HuH-7.5 (cell line): ENCODE data around the gene THRA.
A peak's percentile ranks its signal among the peaks of the same experiment; 100 is the strongest.

Source experiments
- DNase-seq: peaks from one replicate; pipeline ENCODE4 v3.0.0; 2011; ENCODE audit warnings: low spot score

Gene THRA

GRCh38 chr17:40026816-40027613 is 35.8 kb upstream of the THRA start:
- DNase-seq, result peak; percentile 87

GRCh38 chr17:40027614-40028012 is 35.2 kb upstream of the THRA start:
- DNase-seq, result peak; percentile 2

- no peak for DNase-seq
Observed at GRCh38 chr17:40028595-40028994, 34.2 kb upstream of the THRA start.

- no peak for DNase-seq
Observed at GRCh38 chr17:40031706-40032105, 31.1 kb upstream of the THRA start.

DNA sequence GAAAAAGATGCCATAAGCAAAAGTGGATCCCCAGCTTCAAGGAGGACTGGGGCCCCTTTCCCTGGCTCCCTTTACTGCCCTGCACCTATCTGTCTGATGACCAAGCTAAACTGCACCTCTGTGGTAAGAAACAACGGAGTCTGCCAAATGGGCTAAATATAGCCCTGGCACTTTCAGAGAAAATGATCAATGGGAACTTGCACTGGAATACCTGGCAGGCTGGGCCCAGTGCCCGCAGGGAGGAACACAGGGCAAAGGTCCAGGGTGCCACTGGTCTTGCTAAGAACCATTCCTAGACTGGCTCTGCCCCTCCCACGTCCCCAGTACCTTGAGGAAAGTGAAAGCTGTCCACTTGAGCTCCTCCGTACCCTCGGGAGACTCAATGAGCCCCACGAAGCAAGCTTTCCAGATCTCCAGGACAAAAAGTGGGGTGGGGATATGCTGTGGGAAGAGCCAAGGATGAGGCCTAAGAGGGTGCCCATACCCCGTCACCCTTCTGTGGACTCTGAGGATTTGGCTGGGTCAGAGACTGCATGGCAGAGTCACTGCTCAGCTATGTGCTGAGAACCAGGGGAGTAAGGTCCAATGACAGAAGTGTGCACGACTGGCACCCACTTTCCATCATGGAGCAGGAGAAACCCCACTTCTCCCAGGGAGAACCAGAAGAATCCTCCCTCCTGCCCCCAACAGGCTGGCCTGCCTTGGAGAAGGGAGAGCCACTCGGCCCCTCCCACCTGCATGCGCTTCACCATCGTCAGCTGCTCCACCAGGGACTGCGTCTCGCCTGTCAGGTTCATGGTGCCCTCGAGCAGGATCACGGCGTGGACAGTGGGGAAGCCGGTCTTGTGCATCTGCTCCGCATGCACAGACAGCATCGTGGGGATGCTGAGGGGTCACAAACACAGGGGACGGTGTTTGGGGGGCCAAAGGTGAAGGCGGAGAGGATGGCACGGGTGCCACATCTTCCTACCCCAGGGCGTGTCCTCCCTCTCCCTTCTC is 30.1 kb upstream of the THRA start:
- DNase-seq, result no peak

- DNase-seq, result no peak
Observed at GRCh38 chr17:40033339-40033738, 29.4 kb upstream of the THRA start.

DNA sequence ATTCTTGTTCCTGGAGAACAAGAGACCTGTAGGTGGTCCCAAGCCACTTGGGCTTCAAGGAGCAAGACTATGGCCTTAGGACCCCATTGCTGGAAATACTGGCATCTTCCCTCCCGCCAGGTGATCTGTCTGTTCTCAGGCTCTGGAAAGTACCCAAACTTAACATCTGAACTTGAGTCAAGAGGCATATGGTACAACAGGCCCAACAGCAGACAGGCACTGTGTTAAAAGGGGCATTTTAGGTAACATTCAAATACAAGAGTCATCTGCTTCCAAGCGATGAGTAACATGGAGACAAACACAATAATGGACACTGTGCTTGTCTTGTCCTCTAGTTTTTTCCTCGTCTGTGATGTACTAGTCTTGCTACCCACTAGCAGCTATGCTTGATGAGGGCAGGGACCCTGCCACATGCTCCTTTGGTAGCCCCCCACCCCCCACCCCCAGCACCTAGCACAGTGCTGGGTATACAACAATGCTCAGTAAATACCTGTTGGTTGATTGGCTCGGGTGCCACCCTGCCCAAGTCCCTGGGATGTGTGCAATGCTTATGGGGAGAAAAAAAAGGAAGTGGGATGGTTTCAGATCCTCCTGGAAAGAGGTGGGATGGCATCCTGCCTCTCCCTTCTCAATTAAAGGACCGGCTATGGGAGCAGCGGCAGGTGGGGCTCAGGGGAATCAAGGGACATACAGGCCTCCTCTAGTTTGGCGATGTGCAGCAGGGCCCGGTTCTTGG is 28.2 kb upstream of the THRA start:
- DNase-seq, result peak; percentile 3

GRCh38 chr17:40035162-40035559 is 27.6 kb upstream of the THRA start:
- DNase-seq, result peak; percentile 68

DNA sequence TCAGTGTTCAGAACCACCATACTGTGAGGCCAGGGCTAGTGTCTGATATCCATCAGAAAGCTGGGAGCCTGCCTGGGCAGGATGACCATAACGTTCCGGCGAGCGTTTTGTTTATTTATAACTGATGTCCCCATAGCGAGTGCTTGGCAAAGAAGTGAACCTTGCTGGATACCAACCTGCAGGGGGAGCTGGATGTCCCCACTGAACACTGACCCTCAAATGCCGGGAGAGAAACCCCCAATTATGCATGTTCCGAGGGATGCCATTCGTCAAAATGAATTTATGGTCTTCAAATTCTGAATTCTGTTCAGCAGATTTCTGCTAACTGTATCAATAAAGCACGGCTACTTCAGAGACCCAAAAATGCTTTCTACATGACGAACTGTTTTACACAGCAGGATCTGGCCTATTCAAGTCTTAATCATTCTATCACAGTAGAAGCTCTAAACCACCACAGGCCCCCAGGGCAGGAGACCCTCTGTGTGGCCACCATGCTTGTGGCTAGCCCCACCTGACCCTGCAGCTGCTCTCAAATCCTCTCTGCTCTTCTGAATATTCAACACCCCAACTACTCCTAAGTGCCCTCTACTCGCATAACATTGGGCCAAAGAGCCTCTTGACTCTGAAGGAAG is 23.8 kb upstream of the THRA start:
- no peak for DNase-seq

DNA sequence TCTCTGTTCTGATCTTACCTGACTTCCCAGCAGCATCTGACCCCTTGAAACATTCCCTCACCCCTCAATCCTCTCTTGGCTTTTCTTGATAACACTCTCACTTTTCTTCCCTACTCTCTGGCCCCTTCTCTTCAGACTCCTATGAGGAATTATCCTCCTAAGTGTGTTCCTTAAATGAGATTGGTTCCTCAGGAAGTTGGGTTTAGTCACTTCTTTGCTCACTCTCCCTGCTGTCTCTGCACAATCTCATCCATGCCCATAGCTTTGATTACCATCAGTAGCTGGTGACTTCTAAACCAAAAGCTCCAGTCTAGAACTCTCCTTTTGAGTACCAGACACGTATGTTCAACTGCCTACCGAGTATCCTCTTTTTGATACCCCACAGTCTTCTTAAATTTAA is 21.6 kb upstream of the THRA start:
- DNase-seq, result no peak

- no peak for DNase-seq
Observed at GRCh38 chr17:40056379-40057015, 6.3 kb upstream of the THRA start.

GRCh38 chr17:40058186-40058784 is 4.5 kb upstream of the THRA start:
- DNase-seq, result no peak

DNA sequence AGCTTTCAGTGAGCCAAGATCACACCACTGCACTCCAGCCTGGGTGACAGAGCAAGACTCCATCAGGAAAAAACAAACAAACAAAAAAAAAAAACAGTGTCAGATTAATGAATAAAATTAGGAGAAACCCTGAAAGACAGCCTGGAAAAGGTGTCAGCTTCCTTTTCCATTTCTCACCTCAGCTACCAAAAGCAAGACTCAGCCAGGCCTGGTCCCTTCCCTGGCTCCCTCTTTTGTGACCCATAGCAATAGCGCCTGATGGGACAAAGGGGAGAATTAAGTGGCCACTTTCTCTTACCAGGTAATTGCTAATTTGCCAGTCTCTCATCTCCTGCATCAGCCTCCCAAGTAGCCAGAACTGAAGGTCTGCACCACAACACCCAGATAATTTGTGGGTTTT is 3.9 kb upstream of the THRA start:
- DNase-seq, result no peak

DNA sequence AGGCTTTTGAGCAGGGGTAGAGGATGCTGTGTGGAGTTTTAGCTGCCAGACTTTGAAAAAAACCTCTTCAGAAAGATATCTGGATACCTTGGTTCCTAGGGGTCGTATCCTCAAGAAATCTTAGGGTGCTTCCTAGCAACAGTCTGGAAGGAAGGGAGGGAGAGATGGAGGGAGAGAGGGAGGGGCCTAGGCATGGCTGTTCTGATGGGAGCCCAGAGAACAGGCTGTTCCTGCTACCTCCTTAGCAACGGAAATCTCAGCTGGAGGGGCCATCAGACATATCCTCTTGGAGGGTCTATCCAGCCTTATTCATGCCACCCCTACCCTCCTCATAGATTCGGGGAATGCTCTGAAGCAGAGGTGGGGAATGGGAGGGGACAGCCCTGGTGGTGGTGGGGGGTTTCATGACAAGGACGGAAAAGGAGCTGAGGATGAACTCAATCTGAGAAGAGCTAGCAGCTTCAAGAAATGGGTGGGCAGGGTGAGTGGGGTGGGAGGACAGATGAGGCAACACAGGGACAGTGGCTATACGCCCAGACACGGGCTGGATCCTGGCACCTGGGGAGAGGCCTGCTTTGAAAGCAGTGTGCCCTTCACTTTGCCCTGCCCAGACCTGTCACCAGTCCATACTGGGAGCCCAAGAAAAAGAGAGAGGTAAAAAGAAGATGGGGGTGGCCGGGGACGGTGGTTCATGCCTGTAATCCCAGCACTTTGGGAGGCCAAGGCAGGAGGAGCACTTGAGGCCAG is 2.9 kb upstream of the THRA start:
- DNase-seq, result no peak

DNA sequence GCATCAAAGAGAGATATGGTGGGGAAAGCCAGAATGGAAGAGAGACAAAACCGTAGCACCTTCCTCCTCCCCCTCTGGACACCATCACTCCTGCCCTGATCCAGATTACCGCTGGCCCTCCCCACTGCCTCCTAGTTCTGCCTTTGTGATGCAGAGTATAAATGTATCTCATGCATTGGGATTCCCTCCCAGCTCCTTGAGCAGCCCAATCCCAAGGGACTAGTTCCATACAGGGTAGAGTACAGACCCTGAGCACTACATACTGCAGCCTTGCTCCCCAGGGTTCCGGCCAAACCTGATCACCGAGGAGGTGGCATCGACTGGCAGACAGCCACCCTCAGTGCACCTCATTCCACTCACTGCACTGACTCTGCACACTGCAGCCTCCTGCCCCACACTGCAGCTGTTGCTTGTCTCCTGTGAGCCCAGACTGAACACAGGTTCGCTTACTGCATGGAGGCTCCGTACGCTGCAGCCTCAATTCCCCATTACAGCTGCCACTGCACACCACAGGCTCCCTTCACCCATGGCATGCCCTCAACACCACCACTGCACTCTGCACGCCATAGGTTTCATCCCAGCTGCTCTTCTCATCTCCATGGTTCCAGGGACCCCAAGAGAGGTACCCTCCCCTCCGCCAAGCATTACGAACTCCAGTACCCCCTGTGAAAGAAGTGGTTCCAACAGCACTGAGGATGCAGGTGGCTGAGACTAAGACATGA is 1.7 kb upstream of the THRA start:
- DNase-seq, result no peak

DNA sequence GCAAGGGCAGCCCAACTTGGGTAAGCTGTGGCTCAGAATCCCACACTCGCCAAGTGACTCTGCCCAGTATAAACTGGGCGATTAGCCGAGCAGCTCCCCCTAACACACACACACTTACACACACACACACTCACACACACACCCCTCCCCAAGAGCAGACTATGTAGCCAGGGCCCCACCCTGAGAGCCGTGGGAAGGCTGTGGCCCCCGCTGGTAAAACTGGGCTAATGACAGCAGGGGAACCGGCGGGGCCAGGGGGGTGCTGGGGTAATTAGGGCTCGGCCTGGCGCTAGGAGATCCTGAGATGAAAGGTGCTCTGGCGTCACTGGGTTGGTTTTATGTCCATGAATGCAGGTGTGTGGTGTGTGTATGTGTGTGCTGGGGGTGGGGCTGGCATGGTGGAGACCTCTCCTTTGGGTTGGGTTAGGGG is 1.1 kb upstream of the THRA start:
- DNase-seq, result no peak

DNA sequence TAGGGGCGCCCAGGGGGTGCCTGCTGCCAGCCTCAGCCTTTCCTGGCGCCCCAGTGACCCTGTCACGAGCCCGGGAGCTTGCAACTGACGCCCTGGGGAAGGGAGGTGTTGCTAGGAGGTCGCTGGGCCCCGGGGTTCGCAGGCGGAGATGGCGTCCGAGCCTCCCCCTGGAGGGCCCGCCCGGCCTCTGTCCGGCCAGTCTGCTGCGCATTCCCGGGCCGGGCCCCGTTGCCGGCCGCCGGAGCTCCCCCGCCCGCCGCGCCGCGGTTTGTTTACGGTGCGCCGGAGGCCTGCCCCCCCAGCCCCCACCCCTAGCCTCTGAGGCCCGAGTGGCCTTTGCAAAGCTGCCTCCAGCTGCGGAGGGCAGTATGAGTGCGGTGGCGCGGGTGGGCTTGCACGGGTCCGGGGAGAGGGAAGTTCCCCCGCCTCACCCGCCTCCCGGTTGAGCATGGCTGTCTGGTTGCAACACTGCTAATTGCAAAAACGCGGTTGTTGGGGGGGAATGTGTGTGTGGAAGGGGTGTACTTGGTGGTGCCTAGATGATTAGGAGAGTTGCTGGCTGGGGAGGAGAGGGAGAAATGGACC is 514 bp downstream of the THRA start:
- DNase-seq, result peak; percentile 54

DNA sequence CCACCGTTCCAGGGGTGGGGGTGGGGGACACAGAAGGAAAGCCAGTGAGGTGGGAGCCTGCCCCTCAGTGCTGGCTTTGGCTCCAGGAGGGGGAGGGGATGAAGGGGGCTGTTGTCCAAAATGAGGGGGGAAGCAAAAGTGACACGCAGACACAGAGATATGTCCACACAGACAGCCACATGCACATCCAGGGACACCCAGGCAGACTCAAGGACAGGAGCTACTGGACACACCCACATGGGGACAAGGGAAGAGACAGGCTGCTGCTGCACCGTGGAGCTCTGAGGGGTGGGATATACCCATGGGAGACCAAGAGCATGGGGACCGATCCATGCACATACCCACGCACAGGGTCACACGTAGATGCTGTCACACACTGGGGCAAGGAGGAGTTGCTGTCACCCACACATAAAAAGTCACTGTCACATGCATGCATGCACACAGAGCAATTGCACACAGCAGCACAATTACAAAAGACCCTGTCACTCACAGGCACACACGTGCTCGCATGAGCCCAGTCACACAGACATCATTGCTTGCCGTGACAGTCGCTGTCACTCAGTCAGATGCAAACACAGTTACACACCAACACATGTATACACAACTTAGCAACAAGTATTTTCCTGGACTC is 1.3 kb downstream of the THRA start:
- DNase-seq, result no peak
